Ishikawa (cell line): Measurements from ENCODE around the gene FAM216A.

Experiments
- CEBPB ChIP-seq: IDR thresholded peaks from 2 replicates; pipeline ENCODE4 v1.6.1; 2012
- CREB1 ChIP-seq: IDR thresholded peaks from 2 replicates; pipeline ENCODE4 v1.6.1; 2012; ENCODE audit warnings: low read depth
- EP300 ChIP-seq: IDR thresholded peaks from 2 replicates; pipeline ENCODE4 v1.6.1; 2012; ENCODE audit warnings: borderline replicate concordance
- RAD21 ChIP-seq: IDR thresholded peaks from 2 replicates; pipeline ENCODE4 v1.6.1; 2012; ENCODE audit warnings: low read depth
- REST ChIP-seq: IDR thresholded peaks from 2 replicates; pipeline ENCODE4 v1.6.1; 2012; ENCODE audit warnings: low read depth, mild to moderate bottlenecking
- TCF12 ChIP-seq: IDR thresholded peaks from 2 replicates; pipeline ENCODE4 v1.6.1; 2012; ENCODE audit warnings: low read depth
- YY1 ChIP-seq: IDR thresholded peaks from 2 replicates; pipeline ENCODE4 v1.6.1; 2012; ENCODE audit warnings: low read depth
- ZBTB7A ChIP-seq: IDR thresholded peaks from 2 replicates; pipeline ENCODE4 v1.6.1; 2012; ENCODE audit warnings: low read depth
- TF ChIP-seq, protein P1 (sequence below): IDR thresholded peaks from 2 replicates; pipeline ENCODE4 v1.6.1; 2012
- TF ChIP-seq, protein P2 (sequence below): IDR thresholded peaks from 2 replicates; pipeline ENCODE4 v1.6.1; 2012

- no peak for TF ChIP-seq CREB1
- no peak for TF ChIP-seq TCF12
- TF ChIP-seq EP300, result no peak
- no peak for TF ChIP-seq YY1
- no peak for TF ChIP-seq RAD21
- TF ChIP-seq CEBPB, result no peak
- no peak for TF ChIP-seq REST
- TF ChIP-seq, protein P1, sequence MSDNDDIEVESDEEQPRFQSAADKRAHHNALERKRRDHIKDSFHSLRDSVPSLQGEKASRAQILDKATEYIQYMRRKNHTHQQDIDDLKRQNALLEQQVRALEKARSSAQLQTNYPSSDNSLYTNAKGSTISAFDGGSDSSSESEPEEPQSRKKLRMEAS, result no peak
- TF ChIP-seq ZBTB7A, result no peak
- TF ChIP-seq, protein P2, sequence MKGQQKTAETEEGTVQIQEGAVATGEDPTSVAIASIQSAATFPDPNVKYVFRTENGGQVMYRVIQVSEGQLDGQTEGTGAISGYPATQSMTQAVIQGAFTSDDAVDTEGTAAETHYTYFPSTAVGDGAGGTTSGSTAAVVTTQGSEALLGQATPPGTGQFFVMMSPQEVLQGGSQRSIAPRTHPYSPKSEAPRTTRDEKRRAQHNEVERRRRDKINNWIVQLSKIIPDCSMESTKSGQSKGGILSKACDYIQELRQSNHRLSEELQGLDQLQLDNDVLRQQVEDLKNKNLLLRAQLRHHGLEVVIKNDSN, result no peak
Observed at GRCh38 chr12:110444455-110444854, 24.2 kb upstream of the FAM216A start.
